Panc1 (cell line): ENCODE measurements around the gene FAXC. TPM values are rescaled to one million over a fixed set of nuclear protein-coding genes. Genes with fewer than 3 reads are reported as not detected.

Experiments
- ATAC-seq: fragments of 200-7000 bp; cut with Tn5 transposase; 2 replicates; pipeline ENCODE4 v1.9.1; 2020; ENCODE audit warnings: mild to moderate bottlenecking, moderate library complexity
- BruUV-seq: library from RNA; stranded (reverse); fragments of 400-500 nt; replicated peaks from 2 replicates; lab custom pipeline; 2021; lab: Mats Ljungman, UMichigan
- CTCF ChIA-PET: fragments of 300-600 bp; sonication (Branson Sonifier 250); formaldehyde crosslinking; loops from one replicate; lab custom pipeline; 2022; ENCODE audit warnings: antibody characterized with exemption; lab: Charles Lee
- POLR2A ChIA-PET: fragments of 300-600 bp; sonication (Branson Sonifier 250); formaldehyde crosslinking; loops from one replicate; lab custom pipeline; 2022; ENCODE audit warnings: antibody characterized with exemption; lab: Charles Lee
- DNase-seq: peaks from one replicate; pipeline ENCODE4 v3.0.0-alpha.2; 2010; ENCODE audit warnings: low read depth, low spot score
- H3K27ac ChIP-seq: 2 replicates; pipeline ENCODE4 v1.5.1; 2011; ENCODE audit warnings: mild to moderate bottlenecking, low read length, inconsistent platforms
- H3K27me3 ChIP-seq: fragments of 200-500 bp; sonication (Bioruptor generic); 2 replicates; pipeline ENCODE4 v1.6.0; 2014; ENCODE audit warnings: low read length, inconsistent platforms; ENCODE audit not compliant: control insufficient read depth, insufficient read depth
- H3K36me3 ChIP-seq: fragments of 200-500 bp; sonication (Bioruptor generic); 2 replicates; pipeline ENCODE4 v1.5.1; 2014; ENCODE audit warnings: inconsistent platforms, mild to moderate bottlenecking, low read length, moderate library complexity; ENCODE audit not compliant: control insufficient read depth, insufficient read depth
- H3K4me1 ChIP-seq: 2 replicates; pipeline ENCODE4 v1.5.1; 2011; ENCODE audit warnings: inconsistent platforms, mild to moderate bottlenecking, low read length, moderate library complexity; ENCODE audit not compliant: control insufficient read depth, insufficient read depth
- H3K4me3 ChIP-seq, 2 experiments: 2 replicates each; pipeline ENCODE4 v1.5.1; 2011 to 2012; ENCODE audit warnings: low read depth in 2 of 2, low read length in 2 of 2, mild to moderate bottlenecking in 2 of 2, inconsistent platforms in 1 of 2, moderate library complexity in 1 of 2
- H3K9me3 ChIP-seq: fragments of 200-500 bp; sonication (Bioruptor generic); 2 replicates; pipeline ENCODE4 v1.5.1; 2014; ENCODE audit warnings: low read depth, mild to moderate bottlenecking, inconsistent platforms, low read length, moderate library complexity; ENCODE audit not compliant: control insufficient read depth, insufficient read depth
- CTCF ChIP-seq: fragments of 450-650 bp; IDR thresholded peaks from 2 replicates; pipeline ENCODE4 v1.5.1; 2017; ENCODE audit warnings: mild to moderate bottlenecking
- POLR2AphosphoS5 ChIP-seq: IDR thresholded peaks from 2 replicates; pipeline ENCODE4 v1.6.1; 2012; ENCODE audit warnings: mild to moderate bottlenecking, low read depth, low read length, moderate library complexity
- REST ChIP-seq, 2 experiments: IDR thresholded peaks; 2 replicates each; pipeline ENCODE4 v1.6.1; 2011 to 2012; ENCODE audit warnings: low read depth in 2 of 2, control low read depth in 1 of 2, low read length in 1 of 2, mild to moderate bottlenecking in 1 of 2, moderate library complexity in 1 of 2; ENCODE audit not compliant: insufficient read depth in 1 of 2
- SIN3A ChIP-seq: IDR thresholded peaks from 2 replicates; pipeline ENCODE4 v1.6.1; 2012; ENCODE audit warnings: low read depth, mild to moderate bottlenecking, low read length, moderate library complexity, borderline replicate concordance; ENCODE audit not compliant: insufficient read depth
- TCF7L2 ChIP-seq: IDR thresholded peaks from 2 replicates; pipeline ENCODE4 v1.6.1; 2011; ENCODE audit warnings: mild to moderate bottlenecking, low read depth, low read length, inconsistent platforms
- in situ Hi-C: cut with HindIII; loops from 2 replicates; pipeline ENCODE4 v1.10.0; 2016; ENCODE audit warnings: low sequenced_read_pairs, low pct_unique_long_range_greater_than_20kb
- intact Hi-C: fragments of 100-400 bp; cut with micrococcal nuclease; formaldehyde crosslinking; loops from one replicate; pipeline ENCODE4 v1.10.0; 2022; ENCODE audit not compliant: unreplicated experiment
- total RNA-seq: library from RNA; stranded (reverse); gene quantifications from one replicate; pipeline ENCODE4 v1.2.1, GENCODE V29; 2021; ENCODE audit not compliant: unreplicated experiment

The FAXC gene
- total RNA-seq, 1 experiment from 2014 or later = 9.0 TPM

GRCh38 chr6:99356641-99357040 lies 7.2 kb upstream of the FAXC start:
- no peak for DNase-seq
- no peak for ATAC-seq
- BruUV-seq = no TSS peak
- no peak overlapping the region for H3K27ac ChIP-seq
- in situ Hi-C loops (no loop called here), intact Hi-C loops (no loop called here)
- CTCF ChIA-PET = no interaction called here
- H3K4me3 ChIP-seq = no peak overlapping the region
- H3K27me3 ChIP-seq = peaks cover 15% of the 10 kb centered on the region; the same call in 1 of the 2 replicates
- no peak for TF ChIP-seq REST (IDR thresholded peaks at IDR 0.05; ENCODE audit: insufficient read depth in 1 of 2, low read depth in 2 of 2, low read length in 1 of 2)
- TF ChIP-seq CTCF = no peak
- TF ChIP-seq SIN3A = no peak
- no peak for TF ChIP-seq POLR2AphosphoS5
- TF ChIP-seq TCF7L2 = no peak
- POLR2A ChIA-PET = no interaction called here
- no peaks in the 10 kb centered on the region for H3K4me1 ChIP-seq
- no peaks in the 10 kb centered on the region for H3K36me3 ChIP-seq
- no peaks in the 10 kb centered on the region for H3K9me3 ChIP-seq

- CTCF ChIA-PET = no interaction called here
- H3K9me3 ChIP-seq = no peaks in the 10 kb centered on the region
- in situ Hi-C loops = no loop called here
- no peak for ATAC-seq
- POLR2A ChIA-PET = no interaction called here
- H3K36me3 ChIP-seq = no peaks in the 10 kb centered on the region
- H3K4me1 ChIP-seq = peaks cover 5% of the 10 kb centered on the region; the same call in 1 of the 2 replicates
- no peak overlapping the region for H3K27ac ChIP-seq
- TF ChIP-seq POLR2AphosphoS5 (no peak), TCF7L2 (no peak), CTCF (no peak), SIN3A (no peak), REST (IDR thresholded peaks at IDR 0.05; ENCODE audit: insufficient read depth in 1 of 2, low read depth in 2 of 2, low read length in 1 of 2) (no peak)
- no TSS peak for BruUV-seq
- intact Hi-C loops = no loop called here
- no peak overlapping the region for H3K4me3 ChIP-seq
- DNase-seq = no peak
- peaks cover 13% of the 10 kb centered on the region; the same call in 1 of the 2 replicates for H3K27me3 ChIP-seq
Observed at GRCh38 chr6:99354983-99355382, 5.5 kb upstream of the FAXC start.
